ENCODE results near the gene HOXD9.

- no peak for TF ChIP-seq CTCF (IDR thresholded peaks at IDR 0.05; ENCODE audit: insufficient read depth, low read length)
- TF ChIP-seq POLR2AphosphoS5 (IDR thresholded peaks at IDR 0.05; ENCODE audit: low read depth), result no peak
Measured at GRCh38 chr2:176157499-176158185, 35.1 kb downstream of the HOXD9 start.

Measured in HL-60 (cell line).